Right lung (tissue), 5 donors: ENCODE results near the gene DHCR24. TPM values are rescaled to one million over a fixed set of nuclear protein-coding genes. Genes with fewer than 3 reads are reported as not detected.

Experiments used
- DNase-seq, 2 donors: peaks; one replicate each; pipeline ENCODE4 v3.0.0-alpha.2; 2013
- polyA plus RNA-seq, 5 donors: library from polyadenylated mRNA; unstranded; fragments of 120-200 nt; gene quantifications; one replicate each; pipeline versions ENCODE4 v1.2.1 to v1.2.3, GENCODE V29; 2013; ENCODE audit warnings: inconsistent platforms in 1 of 5, low replicate concordance in 1 of 5; ENCODE audit not compliant: insufficient read length in 5 of 5, insufficient read depth in 1 of 5

DHCR24 gene
- polyA plus RNA-seq, 5 donors: 31.5 to 63.6 (median 40.5) TPM

GRCh38 chr1:54866801-54867716 is 19.9 kb downstream of the DHCR24 start:
- DNase-seq: no peak

DNA sequence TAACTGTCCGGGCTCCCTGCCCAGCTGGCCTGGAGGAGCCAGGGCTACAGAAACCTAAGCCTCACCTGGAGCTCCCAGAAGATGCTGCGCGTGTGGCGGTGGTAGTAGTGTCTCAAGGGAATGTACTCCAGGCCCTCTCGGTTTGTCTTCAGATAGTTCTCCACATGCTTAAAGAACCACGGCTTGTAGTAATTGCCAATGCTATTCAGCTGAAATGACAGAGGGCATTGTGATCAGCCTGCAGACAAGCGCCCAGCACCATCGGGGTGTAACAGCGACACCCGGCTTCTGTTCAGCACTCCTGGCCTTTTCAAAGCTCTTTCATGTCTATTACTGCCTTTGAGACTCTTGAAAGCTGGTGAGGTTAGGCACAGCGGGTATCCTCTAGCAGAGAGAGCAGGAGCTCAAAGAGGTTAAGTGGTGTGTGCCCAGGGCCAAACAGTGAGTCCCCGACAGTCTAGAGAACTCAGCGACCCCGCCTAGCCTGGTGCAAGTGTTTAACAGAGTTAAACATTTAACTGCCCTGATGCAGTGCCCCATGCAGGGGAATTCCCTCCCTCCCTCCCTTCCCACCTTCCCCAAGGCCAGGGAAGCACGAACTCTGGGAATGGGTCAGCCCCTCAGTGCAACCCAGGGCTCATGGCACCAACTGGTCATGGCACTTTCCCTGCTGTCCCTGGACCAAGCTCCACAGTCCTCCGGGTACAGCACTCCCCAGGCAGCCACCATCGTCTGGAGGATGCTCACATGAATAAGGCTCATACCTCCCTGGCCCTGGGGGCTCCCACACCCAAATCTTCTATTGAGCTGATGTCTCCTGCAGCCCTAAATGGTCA is 21.5 kb downstream of the DHCR24 start:
- peak in 1 of 2 donors; percentile 27 for DNase-seq

DNA sequence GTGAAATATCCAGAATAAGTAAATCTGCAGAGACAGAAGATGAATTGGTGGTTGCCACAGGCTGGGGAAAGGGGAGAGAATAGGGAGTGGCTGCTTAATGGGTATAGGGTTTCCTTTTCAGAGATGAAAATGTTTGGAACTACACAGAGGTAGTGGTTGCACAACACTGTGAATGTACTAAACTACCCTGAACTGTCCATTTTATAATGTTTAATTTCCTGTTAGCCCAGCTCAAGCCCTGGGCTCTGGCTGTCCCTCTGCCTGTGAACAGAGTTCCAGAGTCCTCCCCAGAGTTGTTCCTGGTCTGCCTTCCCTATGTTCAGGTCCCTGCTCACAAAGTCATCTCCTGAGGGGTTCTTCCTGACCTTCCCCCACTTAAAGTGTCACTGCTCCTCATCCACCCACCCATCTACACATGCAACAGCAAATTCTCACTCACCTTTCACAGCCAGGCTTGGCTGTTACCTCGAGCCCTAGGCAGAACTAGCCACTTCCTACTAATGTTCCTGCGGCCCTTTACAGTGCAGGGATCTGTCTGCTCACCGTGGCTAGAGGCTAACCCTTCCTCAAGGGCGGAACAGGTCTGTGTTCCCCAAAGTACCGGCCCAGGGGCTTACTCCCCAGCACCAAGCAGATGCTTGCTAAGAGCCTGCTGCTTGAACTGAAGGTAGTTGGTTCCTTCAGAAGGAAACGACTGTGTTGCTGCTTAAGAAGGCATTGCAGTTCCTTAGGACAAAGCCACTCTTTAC is 22.4 kb downstream of the DHCR24 start:
- DNase-seq: no peak

DNA sequence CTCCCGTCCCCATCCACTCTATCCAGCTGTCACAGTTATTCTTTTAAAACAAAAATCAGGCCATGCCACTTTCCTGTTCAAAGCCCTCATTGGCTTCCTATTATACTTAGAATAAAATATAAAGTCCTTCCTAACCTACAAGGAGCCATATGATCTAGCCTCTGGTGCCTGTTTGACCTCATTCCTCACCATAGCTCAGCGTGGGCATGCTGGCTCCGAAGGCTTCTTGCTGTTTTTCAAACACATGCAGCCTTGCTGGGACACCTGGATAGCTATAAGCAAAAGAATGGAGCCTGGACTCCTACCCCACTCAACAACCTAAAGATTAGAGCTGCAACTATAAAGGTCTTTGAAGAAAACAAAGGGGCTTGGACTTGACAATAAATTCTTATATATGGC is 23.7 kb downstream of the DHCR24 start:
- DNase-seq: no peak

- DNase-seq: no peak
Measured at GRCh38 chr1:54861070-54861761, 25.8 kb downstream of the DHCR24 start.

DNA sequence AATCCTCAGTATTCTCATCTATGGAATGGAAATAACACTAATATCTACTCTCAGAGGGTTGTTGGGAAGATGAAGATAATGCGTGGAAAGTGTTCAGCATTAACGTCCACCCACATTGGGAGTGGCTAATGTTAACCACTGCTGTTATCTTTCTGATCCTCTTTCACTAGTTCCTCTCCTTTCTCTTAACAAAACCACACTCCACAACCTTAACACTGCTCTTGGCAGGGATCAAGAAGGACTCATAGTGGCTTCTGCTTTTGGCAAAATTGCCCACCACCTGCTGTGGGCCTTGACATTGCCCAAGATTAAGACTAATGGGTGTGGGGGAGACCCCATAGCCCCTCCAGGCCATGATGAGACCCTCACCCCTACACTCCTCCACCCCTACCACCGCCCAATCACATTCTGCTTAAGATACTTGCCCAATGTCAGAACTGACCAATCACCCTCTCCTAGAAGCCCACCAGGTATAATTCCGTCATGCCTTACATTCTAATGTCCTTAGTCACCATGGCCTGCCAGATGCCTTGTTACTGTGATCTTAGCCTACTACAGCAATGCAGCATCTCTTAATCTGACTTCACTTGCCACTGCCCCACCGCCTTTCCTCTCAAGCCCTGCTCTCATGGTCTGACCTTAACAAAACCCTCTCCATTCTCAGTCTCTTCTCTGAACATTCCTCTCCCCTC is 27.1 kb downstream of the DHCR24 start:
- DNase-seq: no peak

GRCh38 chr1:54857746-54858561 is 29.0 kb downstream of the DHCR24 start:
- DNase-seq: no peak

DNA sequence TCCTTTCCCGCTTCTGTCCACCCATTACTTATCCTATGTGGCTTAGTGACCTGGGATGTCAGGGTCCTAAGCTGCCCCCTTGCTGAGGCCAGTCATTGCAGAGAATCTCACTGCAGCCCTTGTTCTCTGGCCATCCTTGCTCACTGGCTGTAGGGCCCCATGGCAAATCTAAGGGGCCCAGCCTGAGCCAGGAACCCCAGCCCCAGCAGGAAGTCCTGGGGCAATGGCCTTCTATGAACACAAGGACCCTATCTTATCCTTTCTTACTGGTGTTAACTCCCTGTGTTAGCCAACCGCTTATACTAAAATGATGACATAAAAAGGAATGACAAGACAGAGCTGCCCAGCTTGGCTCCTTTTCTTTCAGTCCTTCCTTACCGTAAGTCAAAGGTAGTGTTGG is 29.9 kb downstream of the DHCR24 start:
- no peak for DNase-seq

DNA sequence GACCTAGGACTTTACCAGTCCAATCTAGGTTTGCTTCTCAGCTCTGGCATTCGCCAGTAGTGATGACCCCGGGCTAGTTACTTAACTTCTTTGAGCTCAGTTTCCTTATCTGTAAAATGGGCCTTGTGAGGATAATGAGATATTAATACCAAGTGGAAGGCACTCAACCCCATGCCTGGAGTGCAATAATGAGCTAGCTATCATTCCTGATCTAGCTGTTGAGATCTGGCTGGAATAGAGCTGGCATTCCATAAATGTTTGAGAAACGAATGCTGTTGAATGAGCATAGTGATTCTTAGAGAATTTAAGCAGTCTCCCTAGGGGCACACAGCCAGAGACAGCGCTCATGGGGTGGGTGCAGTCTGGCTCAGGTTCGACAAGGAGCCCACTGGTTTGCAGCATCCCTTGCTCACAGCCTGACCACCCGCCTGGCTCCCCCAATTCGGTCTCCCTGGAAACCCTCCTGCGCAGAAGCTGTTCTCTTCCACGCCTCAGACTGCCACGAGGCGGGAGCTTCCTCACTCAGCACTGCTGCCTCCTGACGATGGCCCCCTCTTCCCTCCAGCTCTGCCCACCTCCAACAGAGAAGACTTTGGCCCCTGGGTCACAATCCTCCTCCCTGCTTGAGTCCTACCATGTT is 32.5 kb downstream of the DHCR24 start:
- no peak for DNase-seq

DNA sequence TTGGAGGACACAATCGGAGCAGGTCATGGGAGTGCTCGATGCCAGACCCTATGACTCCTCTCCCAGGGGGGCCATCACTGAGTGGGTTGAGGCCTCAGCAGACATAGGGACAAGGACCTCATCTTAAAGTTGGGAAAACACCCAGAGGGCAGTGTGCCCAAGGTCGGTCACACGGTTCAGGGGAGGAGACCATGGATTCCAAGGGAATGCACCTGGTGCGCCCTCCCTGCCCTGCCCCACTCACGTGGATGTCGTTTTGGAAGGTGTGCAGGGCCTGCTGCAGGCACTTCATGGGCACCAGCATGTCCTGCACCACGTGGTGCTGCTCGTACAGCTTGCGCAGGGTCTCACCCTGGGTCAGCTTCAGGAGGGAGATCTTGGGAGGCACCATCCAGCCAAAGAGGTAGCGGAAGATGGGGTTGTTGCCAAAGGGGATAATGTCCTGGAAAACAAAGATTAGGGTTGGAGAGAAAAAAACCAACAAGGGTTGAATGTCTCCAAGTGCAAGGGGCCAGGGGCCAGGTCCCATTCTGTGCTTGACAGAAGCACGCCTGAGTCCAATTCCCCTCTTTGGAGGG is 33.1 kb downstream of the DHCR24 start:
- DNase-seq: no peak

- DNase-seq: no peak
Measured at GRCh38 chr1:54853096-54853792, 33.8 kb downstream of the DHCR24 start.

- no peak for DNase-seq
Measured at GRCh38 chr1:54851936-54852524, 35.0 kb downstream of the DHCR24 start.

- no peak for DNase-seq
Measured at GRCh38 chr1:54851406-54851805, 35.6 kb downstream of the DHCR24 start.

GRCh38 chr1:54850737-54851136 is 36.3 kb downstream of the DHCR24 start:
- DNase-seq: no peak

DNA sequence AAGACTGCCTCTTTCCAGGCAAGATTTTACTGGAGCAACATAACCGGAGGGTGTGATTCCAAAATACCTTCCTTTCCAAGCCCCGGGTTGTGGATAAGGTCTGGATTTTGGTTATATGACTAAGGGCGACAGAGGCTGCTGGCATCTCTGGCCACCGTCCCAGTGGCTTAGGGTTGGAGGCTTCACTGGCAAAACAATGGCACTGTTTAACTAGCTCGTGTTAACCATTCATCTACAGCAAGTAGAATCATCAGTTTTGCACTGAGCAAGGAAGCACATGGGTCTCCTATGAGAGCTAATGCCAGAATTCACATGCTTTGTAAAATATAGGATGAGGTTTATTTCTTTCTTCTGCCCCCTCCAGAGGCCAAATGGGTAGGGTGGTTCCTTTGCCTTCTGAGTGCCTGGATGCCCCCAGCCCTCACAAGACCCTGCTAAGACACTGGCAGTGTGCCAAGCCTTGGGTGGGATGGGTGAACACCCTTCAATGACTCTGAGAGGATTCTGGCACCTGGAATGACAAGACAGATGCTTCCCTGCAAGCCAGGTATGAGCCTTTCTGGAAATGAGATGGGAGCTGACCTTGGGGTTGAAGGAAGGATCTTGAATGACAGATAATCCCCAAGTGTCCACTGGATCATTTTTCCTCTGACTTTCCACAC is 36.8 kb downstream of the DHCR24 start:
- DNase-seq: no peak

- no peak for DNase-seq
Measured at GRCh38 chr1:54849219-54850068, 37.6 kb downstream of the DHCR24 start.
